Left ventricle myocardium inferior (tissue), 1 donor: ENCODE measurements around the gene SLC38A1. TPM values are rescaled to one million over a fixed set of nuclear protein-coding genes. Genes with fewer than 3 reads are reported as not detected.

ENCODE experiments used
- DNase-seq: peaks from one replicate; pipeline ENCODE4 v3.0.0-alpha.2; 2020
- H3K27ac ChIP-seq: fragments of 200-600 bp; replicated peaks from 2 replicates; pipeline ENCODE4 v1.8.0; 2021
- H3K27me3 ChIP-seq: fragments of 200-600 bp; 2 replicates; pipeline ENCODE4 v1.8.0; 2021; ENCODE audit warnings: low read depth
- H3K36me3 ChIP-seq: fragments of 200-600 bp; 2 replicates; pipeline ENCODE4 v1.8.0; 2021
- H3K4me1 ChIP-seq: fragments of 200-600 bp; 2 replicates; pipeline ENCODE4 v1.8.0; 2021
- H3K4me3 ChIP-seq: fragments of 200-600 bp; 2 replicates; pipeline ENCODE4 v1.8.0; 2021; ENCODE audit warnings: mild to moderate bottlenecking, moderate library complexity
- H3K9me3 ChIP-seq: fragments of 200-600 bp; replicated peaks from 2 replicates; pipeline ENCODE4 v1.8.0; 2021
- CTCF ChIP-seq: fragments of 200-600 bp; IDR thresholded peaks from 2 replicates; pipeline ENCODE4 v1.8.0; 2021; ENCODE audit warnings: antibody characterized with exemption, mild to moderate bottlenecking, borderline replicate concordance
- intact Hi-C: fragments of 100-400 bp; cut with micrococcal nuclease; formaldehyde crosslinking; loops from one replicate; pipeline ENCODE4 v1.11.0; 2022
- total RNA-seq: library from RNA; stranded (reverse); fragmentation: NEBNext Ultra II Directional; extraction: Animal tissue kit (Norgen Biotek cat#: 25700); gene quantifications from one replicate; pipeline ENCODE4 v1.2.1, GENCODE V29; 2021
- donor health status: DM: no; HTN: yes; CAD: no; lungs with severe emphysema.

Gene SLC38A1
- total RNA-seq, 1 donor from 2014 or later = 134 TPM

GRCh38 chr12:46217541-46218321 lies 51.1 kb downstream of the SLC38A1 start:
- no peak for DNase-seq
- Histone ChIP-seq H3K9me3 (no peaks in the 10 kb centered on the region), H3K4me3 (no peak overlapping the region), H3K27me3 (no peaks in the 10 kb centered on the region), H3K4me1 (peaks cover 80% of the 10 kb centered on the region), H3K36me3 (no peaks in the 10 kb centered on the region), H3K27ac (no peak overlapping the region)
- intact Hi-C loops = no loop called here
- TF ChIP-seq CTCF = no peak

- no peak for DNase-seq
- no peaks in the 10 kb centered on the region for H3K9me3 ChIP-seq
- H3K27ac ChIP-seq = peak overlapping the region; percentile 42
- H3K4me3 ChIP-seq = no peak overlapping the region
- no peaks in the 10 kb centered on the region for H3K27me3 ChIP-seq
- no peaks in the 10 kb centered on the region for H3K36me3 ChIP-seq
- intact Hi-C loops = no loop called here
- peaks cover 81% of the 10 kb centered on the region for H3K4me1 ChIP-seq
- TF ChIP-seq CTCF = no peak
Observed at GRCh38 chr12:46214668-46215436, 54.0 kb downstream of the SLC38A1 start.

GRCh38 chr12:46212108-46212982 lies 56.5 kb downstream of the SLC38A1 start:
- DNase-seq = no peak
- H3K27ac ChIP-seq = peak overlapping the region; percentile 72
- H3K27me3 ChIP-seq = no peaks in the 10 kb centered on the region
- H3K4me3 ChIP-seq = no peak overlapping the region
- peaks cover 85% of the 10 kb centered on the region for H3K4me1 ChIP-seq
- TF ChIP-seq CTCF = no peak
- no peaks in the 10 kb centered on the region for H3K36me3 ChIP-seq
- intact Hi-C loops = no loop called here
- H3K9me3 ChIP-seq = no peaks in the 10 kb centered on the region

GRCh38 chr12:46210873-46211439 lies 57.9 kb downstream of the SLC38A1 start:
- no peak for TF ChIP-seq CTCF
- peaks cover 86% of the 10 kb centered on the region for H3K4me1 ChIP-seq
- H3K9me3 ChIP-seq = no peaks in the 10 kb centered on the region
- peak overlapping the region; percentile 72 for H3K27ac ChIP-seq
- no peaks in the 10 kb centered on the region for H3K27me3 ChIP-seq
- H3K36me3 ChIP-seq = no peaks in the 10 kb centered on the region
- intact Hi-C loops = no loop called here
- DNase-seq = no peak
- no peak overlapping the region for H3K4me3 ChIP-seq
